HEK293T (cell line): ENCODE results near the gene MYO1A.
"Not testable (repeated sequence)": the region's sequence is repeated elsewhere in the genome, so short reads cannot be mapped to it uniquely, and the experiment has no call there.

Experiments used
- CTCF ChIA-PET: fragments of 350-600 bp; formaldehyde crosslinking; extraction: SDS; loops from one replicate; lab custom pipeline; 2021; ENCODE audit warnings: antibody characterized with exemption, inconsistent platforms; lab: Yijun Ruan, JAX
- POLR2A ChIA-PET: fragments of 350-600 bp; formaldehyde crosslinking; extraction: SDS; loops from one replicate; lab custom pipeline; 2020; ENCODE audit warnings: antibody characterized with exemption, inconsistent platforms; lab: Yijun Ruan, JAX
- DNase-seq: peaks from one replicate; pipeline ENCODE4 v3.0.0; 2012; ENCODE audit warnings: mixed read lengths; ENCODE audit errors: extremely low spot score
- ARNT ChIP-seq: fragments of 450-650 bp; IDR thresholded peaks from 2 replicates; pipeline ENCODE4 v1.6.1; 2017; ENCODE audit warnings: mild to moderate bottlenecking
- BHLHE40 ChIP-seq: fragments of 450-650 bp; IDR thresholded peaks from 2 replicates; pipeline ENCODE4 v1.6.1; 2016; ENCODE audit warnings: mild to moderate bottlenecking, moderate library complexity, borderline replicate concordance
- CTBP1 ChIP-seq: fragments of 450-650 bp; IDR thresholded peaks from 2 replicates; pipeline ENCODE4 v1.6.1; 2016; ENCODE audit warnings: borderline replicate concordance
- ELF4 ChIP-seq: fragments of 450-650 bp; IDR thresholded peaks from 2 replicates; pipeline ENCODE4 v1.6.1; 2017; ENCODE audit warnings: antibody characterized with exemption
- FOXA1 ChIP-seq: fragments of 450-650 bp; IDR thresholded peaks from 2 replicates; pipeline ENCODE4 v1.6.1; 2016; ENCODE audit warnings: mild to moderate bottlenecking
- FOXK2 ChIP-seq: fragments of 450-650 bp; IDR thresholded peaks from 2 replicates; pipeline ENCODE4 v1.6.1; 2016; ENCODE audit warnings: mild to moderate bottlenecking
- FOXM1 ChIP-seq: fragments of 450-650 bp; IDR thresholded peaks from 2 replicates; pipeline ENCODE4 v1.6.1; 2017; ENCODE audit warnings: mild to moderate bottlenecking, borderline replicate concordance
- HDGF ChIP-seq: fragments of 450-650 bp; IDR thresholded peaks from 2 replicates; pipeline ENCODE4 v1.6.1; 2017; ENCODE audit warnings: antibody characterized with exemption, borderline replicate concordance
- L3MBTL2 ChIP-seq: fragments of 450-650 bp; conservative IDR thresholded peaks from 2 replicates; pipeline ENCODE4 v1.6.1; 2016; ENCODE audit warnings: mild to moderate bottlenecking
- LEF1 ChIP-seq: fragments of 450-650 bp; IDR thresholded peaks from 2 replicates; pipeline ENCODE4 v1.6.1; 2017; ENCODE audit warnings: mild to moderate bottlenecking, borderline replicate concordance
- NFRKB ChIP-seq: fragments of 450-650 bp; IDR thresholded peaks from 2 replicates; pipeline ENCODE4 v1.6.1; 2016; ENCODE audit warnings: mild to moderate bottlenecking, moderate library complexity
- SP1 ChIP-seq: fragments of 450-650 bp; IDR thresholded peaks from 2 replicates; pipeline ENCODE4 v1.6.1; 2017
- SUZ12 ChIP-seq: fragments of 450-650 bp; IDR thresholded peaks from 2 replicates; pipeline ENCODE4 v1.6.1; 2016; ENCODE audit warnings: mild to moderate bottlenecking
- TARDBP ChIP-seq: fragments of 450-650 bp; IDR thresholded peaks from 2 replicates; pipeline ENCODE4 v1.6.1; 2016
- ZNF384 ChIP-seq: fragments of 450-650 bp; IDR thresholded peaks from 2 replicates; pipeline ENCODE4 v1.6.1; 2016
- TF ChIP-seq, protein P1 (sequence below): fragments of 450-650 bp; IDR thresholded peaks from 2 replicates; pipeline ENCODE4 v1.6.1; 2016

The MYO1A gene

DNA sequence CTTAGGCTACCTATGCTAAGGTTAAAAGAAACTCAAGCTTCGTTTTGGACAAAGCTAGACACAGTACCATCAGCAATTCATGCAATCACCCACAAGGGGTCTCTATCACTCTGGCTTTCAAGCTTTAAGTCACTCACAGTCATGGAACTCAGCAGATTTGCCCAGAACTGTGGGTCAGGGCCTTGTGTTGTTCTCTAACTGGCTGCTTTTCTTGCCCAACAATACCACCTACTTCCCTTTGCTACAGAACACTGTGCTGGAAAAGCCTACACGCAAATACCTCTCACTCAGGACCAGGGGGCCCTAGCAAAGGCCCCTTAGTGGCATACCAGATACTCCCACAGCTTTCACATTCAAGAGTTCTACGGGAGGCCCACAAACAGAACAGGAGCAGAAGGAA, 19.6 kb upstream of the MYO1A start:
- peak; percentile 56 for DNase-seq
- ChIA-PET POLR2A (interaction anchor here (0.8 to 4.7 kb wide), 4 partner anchors 9 to 42 kb away, joined by 3 to 46 read pairs (median 8); partner anchors contain the start of genes NEMP1 and STAT6), CTCF (interaction anchor here (0.5 to 3.9 kb wide), 10 partner anchors 10 to 107 kb away, joined by 3 to 48 read pairs (median 4); partner anchors contain the start of genes NEMP1 and STAT6)
- no peak for TF ChIP-seq SP1
- TF ChIP-seq, protein P1, sequence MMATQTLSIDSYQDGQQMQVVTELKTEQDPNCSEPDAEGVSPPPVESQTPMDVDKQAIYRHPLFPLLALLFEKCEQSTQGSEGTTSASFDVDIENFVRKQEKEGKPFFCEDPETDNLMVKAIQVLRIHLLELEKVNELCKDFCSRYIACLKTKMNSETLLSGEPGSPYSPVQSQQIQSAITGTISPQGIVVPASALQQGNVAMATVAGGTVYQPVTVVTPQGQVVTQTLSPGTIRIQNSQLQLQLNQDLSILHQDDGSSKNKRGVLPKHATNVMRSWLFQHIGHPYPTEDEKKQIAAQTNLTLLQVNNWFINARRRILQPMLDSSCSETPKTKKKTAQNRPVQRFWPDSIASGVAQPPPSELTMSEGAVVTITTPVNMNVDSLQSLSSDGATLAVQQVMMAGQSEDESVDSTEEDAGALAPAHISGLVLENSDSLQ = peak; percentile 50; the same call in 1 of the 2 replicates

DNA sequence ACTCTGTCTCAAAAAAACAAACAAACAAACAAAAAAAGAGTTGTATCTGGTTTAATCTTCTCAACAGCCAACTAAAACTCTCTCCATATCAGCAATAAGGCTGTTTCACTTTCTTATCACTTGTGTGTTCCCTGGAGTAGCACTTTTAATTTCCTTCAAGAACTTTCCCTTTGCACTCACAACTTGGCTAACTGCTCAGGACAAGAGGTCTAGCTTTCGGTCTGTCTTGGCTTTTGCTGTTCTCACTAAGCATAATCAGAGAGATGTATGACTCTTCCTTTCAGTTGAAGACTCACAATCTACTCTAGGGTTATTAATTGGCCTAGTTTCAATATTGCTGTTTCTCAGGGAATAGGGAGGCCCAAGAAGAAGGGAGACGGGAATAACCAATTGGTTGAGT, 16.3 kb upstream of the MYO1A start:
- ChIA-PET POLR2A (interaction anchor here (1.0 to 2.0 kb wide), 2 partner anchors 45 to 55 kb away, joined by 3 to 5 read pairs; partner anchors contain the start of gene STAT6), CTCF (interaction anchor here (0.6 to 1.4 kb wide), 3 partner anchors 38 to 251 kb away, joined by 3 to 11 read pairs (median 9); partner anchors contain the start of gene STAT6)
- TF ChIP-seq, protein P1 = no peak
- TF ChIP-seq CTBP1 (no peak), SUZ12 (no peak), LEF1 (no peak), ARNT (no peak), FOXK2 (no peak), L3MBTL2 (no peak), NFRKB (no peak), TARDBP (no peak), SP1 (no peak), ELF4 (no peak), FOXM1 (no peak)
- no peak for DNase-seq

DNA sequence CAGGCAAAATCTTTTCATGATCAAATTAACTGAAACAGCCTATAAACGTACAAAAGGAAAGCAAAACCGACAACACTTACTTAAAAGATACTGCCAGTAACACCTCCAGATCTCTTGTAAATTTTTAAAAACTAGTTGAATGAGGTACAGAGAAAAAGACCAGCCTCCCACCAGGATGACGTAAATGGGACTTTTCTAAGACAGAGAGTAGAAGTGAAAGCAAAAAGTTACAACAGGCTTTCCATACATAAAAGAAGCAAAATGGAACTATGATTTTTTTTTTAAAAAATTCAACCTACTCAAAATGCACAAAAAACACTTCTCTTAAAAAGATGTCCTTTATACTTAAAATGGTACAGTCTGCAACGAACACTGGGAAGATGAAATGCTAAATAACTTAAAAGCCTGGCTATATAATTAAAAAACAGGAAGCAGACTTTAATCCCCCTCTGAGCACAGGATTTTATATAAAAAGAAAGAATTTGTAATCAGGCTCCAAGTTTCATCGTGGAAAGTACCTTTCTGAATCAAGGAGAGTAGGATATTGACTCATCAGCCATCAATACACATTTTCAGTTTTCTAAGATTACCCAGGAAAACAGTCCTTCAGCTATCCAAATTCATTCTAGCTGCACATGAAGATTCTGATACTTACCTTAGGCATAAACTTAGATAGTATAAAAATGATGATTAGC, 14.2 kb upstream of the MYO1A start:
- no peak for DNase-seq
- TF ChIP-seq CTBP1 = no peak
- TF ChIP-seq FOXK2 = no peak
- no peak for TF ChIP-seq SUZ12
- CTCF ChIA-PET = no interaction called here
- POLR2A ChIA-PET = no interaction called here

DNA sequence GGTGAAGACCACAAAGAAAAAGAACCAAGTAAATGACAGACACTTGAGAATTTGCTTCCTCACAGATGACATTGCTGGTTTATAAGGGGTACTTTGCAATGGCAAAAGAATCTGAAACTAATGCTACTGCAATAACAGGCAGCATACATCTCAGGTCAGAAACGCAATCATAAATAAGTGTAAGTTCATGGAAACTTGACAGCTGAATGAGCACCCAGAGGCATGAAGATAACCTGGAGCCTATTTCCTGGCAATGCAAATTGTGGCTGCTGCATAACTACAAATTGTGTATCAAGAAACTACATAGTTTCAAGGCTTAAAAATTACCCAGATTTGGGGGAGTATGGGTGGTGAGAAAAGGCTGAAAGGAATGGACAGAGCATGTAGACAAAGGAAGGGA, 8.5 kb upstream of the MYO1A start:
- POLR2A ChIA-PET = no interaction called here
- TF ChIP-seq NFRKB = no peak
- no peak for TF ChIP-seq FOXA1
- TF ChIP-seq ARNT = no peak
- no peak for TF ChIP-seq SUZ12
- no peak for TF ChIP-seq ZNF384
- TF ChIP-seq FOXM1 = no peak
- no peak for TF ChIP-seq TARDBP
- no peak for TF ChIP-seq L3MBTL2
- no peak for TF ChIP-seq CTBP1
- no peak for TF ChIP-seq LEF1
- TF ChIP-seq BHLHE40 = no peak
- no peak for TF ChIP-seq HDGF
- TF ChIP-seq SP1 = no peak
- TF ChIP-seq, protein P1 = no peak
- no peak for TF ChIP-seq ELF4
- CTCF ChIA-PET = no interaction called here
- DNase-seq = no peak

DNA sequence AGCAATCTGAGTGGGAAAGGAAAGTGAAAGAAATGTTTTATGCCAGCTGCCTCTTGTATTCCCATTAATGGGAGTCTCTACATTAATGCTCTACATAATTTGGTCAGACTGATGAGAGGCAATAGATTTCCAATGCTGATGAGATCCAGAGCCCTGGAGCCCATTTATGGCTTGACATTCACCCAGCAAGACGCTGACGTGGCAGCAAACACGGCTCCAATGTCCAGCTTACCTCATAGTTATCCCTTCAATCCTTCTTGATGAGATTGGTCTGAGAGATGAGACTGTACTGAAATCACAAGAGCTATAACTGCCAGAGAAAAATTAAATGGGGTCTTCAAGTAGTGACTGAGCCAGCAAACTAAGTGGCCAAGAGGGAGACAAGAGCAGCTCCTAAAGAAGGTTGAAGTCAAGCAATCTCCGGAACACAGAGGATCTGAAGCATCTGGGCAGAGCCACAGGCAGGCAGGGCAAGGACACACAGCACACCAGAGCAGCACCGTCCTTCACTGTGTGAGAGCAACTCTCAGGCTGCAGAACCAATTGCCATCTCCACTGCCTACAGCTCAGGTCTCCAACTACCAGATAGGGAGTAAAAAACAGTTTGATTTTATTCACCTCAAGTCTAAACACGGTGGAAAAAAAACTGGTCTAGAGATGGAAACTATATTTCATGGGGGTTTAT, 7.3 kb upstream of the MYO1A start:
- no peak for DNase-seq

DNA sequence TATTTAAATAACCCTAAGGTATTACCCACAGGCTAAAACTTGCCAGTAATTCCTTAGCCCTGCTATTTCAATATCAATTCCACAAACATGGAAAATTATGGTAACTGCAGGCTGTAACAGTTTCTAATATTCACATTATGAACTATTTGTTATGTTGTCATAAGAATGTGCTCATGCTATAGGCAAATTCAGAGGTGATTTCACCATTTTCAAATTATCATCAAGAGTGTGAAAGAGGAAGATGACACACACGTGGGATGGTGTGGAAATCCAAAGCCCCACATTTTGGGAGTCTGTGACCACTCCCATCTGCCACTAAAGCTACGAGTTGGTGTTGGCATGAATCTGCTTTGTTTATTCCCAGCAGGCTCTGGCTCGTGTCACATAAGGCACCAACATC, 5.9 kb upstream of the MYO1A start:
- POLR2A ChIA-PET = no interaction called here
- DNase-seq = no peak
- TF ChIP-seq ARNT = no peak
- no peak for TF ChIP-seq FOXA1
- TF ChIP-seq FOXM1 = no peak
- TF ChIP-seq CTBP1 = no peak
- TF ChIP-seq SP1 = no peak
- TF ChIP-seq FOXK2 = no peak
- TF ChIP-seq ELF4 = no peak
- TF ChIP-seq SUZ12 = no peak
- no peak for TF ChIP-seq BHLHE40
- CTCF ChIA-PET = no interaction called here

More for the DNA sequence above, 7.3 kb upstream of the MYO1A start:
- no peak for TF ChIP-seq CTBP1
- POLR2A ChIA-PET = interaction anchor here (1.0 kb wide), 1 partner anchor 21 kb away, joined by 3 read pairs; the partner anchor contains the start of gene NEMP1
- CTCF ChIA-PET = interaction anchor here (0.6 kb wide), 1 partner anchor 223 kb away, joined by 3 read pairs; no protein-coding TSS in a partner anchor

DNA sequence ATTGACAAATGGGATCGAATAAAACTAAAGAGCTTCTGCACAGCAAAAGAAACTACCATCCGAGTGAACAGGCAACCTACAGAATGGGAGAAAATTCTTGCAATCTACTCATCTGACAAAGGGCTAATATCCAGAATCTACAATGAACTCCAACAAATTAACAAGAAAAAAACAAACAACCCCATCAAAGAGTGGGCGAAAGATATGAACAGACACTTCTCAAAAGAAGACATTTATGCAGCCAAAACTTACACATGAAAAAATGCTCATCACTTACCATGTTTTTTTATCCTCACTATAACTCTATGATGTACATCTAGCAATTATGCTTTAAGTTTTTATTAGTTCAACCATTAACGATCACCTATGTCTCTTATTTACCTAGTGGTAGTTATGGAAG, 4.0 kb upstream of the MYO1A start:
- CTCF ChIA-PET, POLR2A ChIA-PET, DNase-seq: not testable (repeated sequence)

DNA sequence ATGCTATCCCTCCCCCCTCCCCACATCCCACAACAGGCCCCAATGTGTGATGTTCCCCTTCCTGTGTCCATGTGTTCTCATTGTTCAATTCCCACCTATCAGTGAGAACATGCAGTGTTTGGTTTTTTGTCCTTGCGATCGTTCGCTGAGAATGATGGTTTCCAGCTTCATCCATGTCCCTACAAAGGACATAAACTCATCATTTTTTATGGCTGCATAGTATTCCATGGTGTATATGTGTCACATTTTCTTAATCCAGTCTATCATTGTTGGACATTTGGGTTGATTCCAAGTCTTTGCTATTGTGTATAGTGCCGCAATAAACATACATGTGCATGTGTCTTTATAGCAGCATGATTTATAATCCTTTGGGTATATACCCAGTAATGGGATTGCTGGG, 3.2 kb upstream of the MYO1A start:
- POLR2A ChIA-PET = interaction anchor here (1.1 kb wide), 1 partner anchor 26 kb away, joined by 3 read pairs; the partner anchor contains the start of gene NEMP1
- DNase-seq, CTCF ChIA-PET: not testable (repeated sequence)
